ENCODE measurements around the gene CANT1.

DNA sequence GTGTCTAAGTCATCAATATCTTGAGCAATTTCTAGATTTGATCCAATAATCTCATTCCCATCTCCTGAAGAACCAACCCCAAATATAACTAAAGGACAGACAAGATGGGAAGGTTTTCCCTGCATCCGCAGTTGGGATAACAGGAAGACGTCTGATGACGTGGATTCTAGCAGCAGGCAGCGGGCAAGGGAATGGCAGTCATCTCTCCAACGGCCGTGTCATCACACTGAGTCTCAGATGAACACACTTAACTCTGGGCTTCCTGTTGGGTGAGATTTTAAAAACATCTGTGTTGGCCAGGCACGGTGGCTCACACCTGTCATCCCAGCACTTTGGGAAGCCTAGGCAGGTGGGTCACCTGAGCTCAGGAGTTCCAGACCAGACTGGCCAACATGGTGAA, 63.4 kb downstream of the CANT1 start:
- TF ChIP-seq EZH2 (IDR thresholded peaks at IDR 0.05; ENCODE audit: low read depth) = no peak
- TF ChIP-seq, protein P1, sequence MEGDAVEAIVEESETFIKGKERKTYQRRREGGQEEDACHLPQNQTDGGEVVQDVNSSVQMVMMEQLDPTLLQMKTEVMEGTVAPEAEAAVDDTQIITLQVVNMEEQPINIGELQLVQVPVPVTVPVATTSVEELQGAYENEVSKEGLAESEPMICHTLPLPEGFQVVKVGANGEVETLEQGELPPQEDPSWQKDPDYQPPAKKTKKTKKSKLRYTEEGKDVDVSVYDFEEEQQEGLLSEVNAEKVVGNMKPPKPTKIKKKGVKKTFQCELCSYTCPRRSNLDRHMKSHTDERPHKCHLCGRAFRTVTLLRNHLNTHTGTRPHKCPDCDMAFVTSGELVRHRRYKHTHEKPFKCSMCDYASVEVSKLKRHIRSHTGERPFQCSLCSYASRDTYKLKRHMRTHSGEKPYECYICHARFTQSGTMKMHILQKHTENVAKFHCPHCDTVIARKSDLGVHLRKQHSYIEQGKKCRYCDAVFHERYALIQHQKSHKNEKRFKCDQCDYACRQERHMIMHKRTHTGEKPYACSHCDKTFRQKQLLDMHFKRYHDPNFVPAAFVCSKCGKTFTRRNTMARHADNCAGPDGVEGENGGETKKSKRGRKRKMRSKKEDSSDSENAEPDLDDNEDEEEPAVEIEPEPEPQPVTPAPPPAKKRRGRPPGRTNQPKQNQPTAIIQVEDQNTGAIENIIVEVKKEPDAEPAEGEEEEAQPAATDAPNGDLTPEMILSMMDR (conservative IDR thresholded peaks at IDR 0.05) = no peak

Measured in PC-9 (cell line).